H1 (cell line): Measurements from ENCODE around the gene OXNAD1. TPM values are rescaled to one million over a fixed set of nuclear protein-coding genes. Genes with fewer than 3 reads are reported as not detected.

Source experiments
- POLR2A ChIP-seq, 2 experiments: IDR thresholded peaks; 1 replicate in 1 of 2; 2 replicates in 1 of 2; pipeline ENCODE4 v1.6.1; 2011; ENCODE audit warnings: low read depth in 2 of 2, low read length in 2 of 2, mild to moderate bottlenecking in 2 of 2; ENCODE audit errors: control extremely low read depth in 1 of 2
- POLR2AphosphoS5 ChIP-seq: IDR thresholded peaks from 2 replicates; pipeline ENCODE4 v1.6.1; 2011; ENCODE audit warnings: low read depth, low read length
- SP2 ChIP-seq: IDR thresholded peaks from 2 replicates; pipeline ENCODE4 v1.6.1; 2012; ENCODE audit warnings: mild to moderate bottlenecking, low read length, inconsistent platforms
- polyA plus RNA-seq, 7 experiments: library from polyadenylated mRNA; depleted of rRNA in 3 of 7; stranded (reverse) in 5 of 7; unstranded in 2 of 7; fragments of >200 nt in 5 of 7; fragments of 200-250 nt in 2 of 7; gene quantifications; 1 replicate in 5 of 7; 2 replicates in 1 of 7; 4 replicates in 1 of 7; pipeline versions ENCODE4 v1.2.1 to v1.2.3, GENCODE V29; 2011 to 2013; ENCODE audit warnings: missing spikeins in 2 of 7, mixed read lengths in 2 of 7
- total RNA-seq: library from RNA; stranded (reverse); fragmentation: NEBNext Ultra II Directional; extraction: Animal tissue kit (Norgen Biotek cat#: 25700); gene quantifications from 2 replicates; pipeline ENCODE4 v1.2.1, GENCODE V29; 2021

The OXNAD1 gene
- total and polyA plus RNA-seq, 2 of the 8 experiments (the other 6 are each of a cell fraction or from before 2014, with no cell fraction given) = 14.9 to 24.8 TPM

DNA sequence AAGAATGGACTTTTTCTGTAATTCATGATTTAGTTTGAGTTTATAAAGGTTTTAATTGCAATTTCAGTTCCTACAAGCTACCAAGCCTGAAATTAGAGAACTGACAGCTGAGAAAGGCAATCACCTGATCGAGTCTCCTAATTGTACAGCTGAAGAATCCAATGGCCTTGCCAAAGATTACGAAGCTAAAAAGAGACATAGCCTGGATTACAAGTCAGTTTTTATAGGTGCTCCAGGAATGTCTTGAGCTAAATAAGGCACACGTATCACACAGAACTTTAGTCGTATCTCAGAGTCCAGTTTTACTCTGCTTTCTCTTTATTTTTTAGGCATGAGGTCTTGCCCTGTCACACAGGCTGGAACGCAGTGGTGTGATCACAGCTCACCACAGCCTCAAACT is 6.8 kb upstream of the OXNAD1 start (continued):
- TF ChIP-seq POLR2A (IDR thresholded peaks at IDR 0.05; ENCODE audit: control extremely low read depth in 1 of 2, low read depth in 2 of 2, low read length in 2 of 2) (no peak), POLR2AphosphoS5 (no peak), SP2 (no peak)
